GM19372 (cell line): ENCODE results near the gene CXXC5.

Experiments
- ATAC-seq: cut with Tn5 transposase; IDR thresholded peaks from one replicate; pipeline ENCODE4 v1.9.1; 2021; ENCODE audit warnings: mild to moderate bottlenecking, low read depth, moderate library complexity; ENCODE audit not compliant: unreplicated experiment

The CXXC5 gene

DNA sequence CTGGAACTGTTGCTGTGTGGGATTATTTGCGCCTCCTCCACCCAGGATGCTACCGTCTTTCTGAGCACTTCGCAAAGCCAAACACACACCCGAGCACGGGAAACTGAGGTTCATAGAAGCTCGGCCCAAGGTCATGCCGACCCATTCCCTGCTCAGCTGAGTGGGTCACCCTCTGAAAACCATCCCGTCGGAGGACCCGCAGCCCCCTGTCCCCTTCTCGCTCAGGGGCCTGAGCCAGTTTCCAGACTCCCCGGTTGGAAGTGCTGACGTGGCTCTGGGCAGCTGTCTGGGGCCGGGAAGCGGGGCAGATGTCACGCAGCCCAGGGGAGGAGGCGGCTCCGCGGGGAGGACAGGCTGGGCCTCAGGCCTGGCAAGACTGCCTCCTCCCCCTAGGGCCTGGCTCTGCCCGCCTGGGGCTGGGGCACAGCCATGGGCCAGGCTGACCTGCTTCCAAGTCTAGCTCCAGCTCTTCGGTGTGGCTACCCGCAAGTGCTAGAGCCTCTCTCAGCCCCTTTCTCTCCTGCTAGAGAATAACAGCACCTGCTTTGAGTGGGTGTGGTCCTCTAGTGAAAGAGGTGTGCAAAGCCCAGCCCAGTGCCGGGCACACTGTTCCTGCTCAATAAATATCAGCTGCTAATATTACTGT lies 9.9 kb upstream of the CXXC5 start:
- ATAC-seq = no peak

GRCh38 chr5:139638736-139639618 lies 9.2 kb upstream of the CXXC5 start:
- ATAC-seq = no peak

DNA sequence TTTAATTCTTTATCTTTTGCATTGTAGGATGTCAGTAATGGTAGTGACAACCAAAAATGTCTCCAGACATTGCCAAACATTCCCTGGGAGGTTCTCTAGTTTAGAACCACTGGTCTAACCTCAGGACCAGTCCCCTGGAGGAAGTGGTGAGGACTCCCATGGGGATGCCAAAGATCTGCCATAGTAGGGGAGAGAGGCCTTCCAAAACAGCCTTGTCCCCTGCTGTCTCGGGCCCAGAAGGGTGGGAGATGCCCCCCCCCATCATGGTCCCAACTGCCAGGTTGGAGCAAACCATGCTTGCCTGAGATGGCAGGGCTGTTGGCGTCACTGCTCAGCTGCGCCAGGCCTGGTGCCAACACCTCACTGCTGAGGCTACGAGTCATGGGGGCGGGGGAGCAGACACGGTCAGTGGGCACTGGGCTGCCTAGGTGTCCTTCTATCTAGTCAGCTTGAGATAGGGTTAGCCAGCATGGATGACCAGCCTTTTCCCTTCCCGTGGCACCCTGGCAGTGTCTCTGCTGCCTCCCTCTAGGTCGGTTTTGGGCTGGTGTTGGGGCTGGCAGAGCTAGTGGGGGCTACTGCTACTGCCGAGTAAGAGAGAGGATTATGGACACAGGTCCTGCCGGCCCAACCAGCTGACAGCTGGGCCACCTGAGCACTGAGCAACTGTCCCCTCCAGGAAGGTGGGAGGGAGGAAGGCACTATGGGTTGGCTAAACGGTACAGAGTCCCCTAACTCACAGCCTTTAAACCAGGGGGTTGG lies 8.3 kb upstream of the CXXC5 start:
- no peak for ATAC-seq

DNA sequence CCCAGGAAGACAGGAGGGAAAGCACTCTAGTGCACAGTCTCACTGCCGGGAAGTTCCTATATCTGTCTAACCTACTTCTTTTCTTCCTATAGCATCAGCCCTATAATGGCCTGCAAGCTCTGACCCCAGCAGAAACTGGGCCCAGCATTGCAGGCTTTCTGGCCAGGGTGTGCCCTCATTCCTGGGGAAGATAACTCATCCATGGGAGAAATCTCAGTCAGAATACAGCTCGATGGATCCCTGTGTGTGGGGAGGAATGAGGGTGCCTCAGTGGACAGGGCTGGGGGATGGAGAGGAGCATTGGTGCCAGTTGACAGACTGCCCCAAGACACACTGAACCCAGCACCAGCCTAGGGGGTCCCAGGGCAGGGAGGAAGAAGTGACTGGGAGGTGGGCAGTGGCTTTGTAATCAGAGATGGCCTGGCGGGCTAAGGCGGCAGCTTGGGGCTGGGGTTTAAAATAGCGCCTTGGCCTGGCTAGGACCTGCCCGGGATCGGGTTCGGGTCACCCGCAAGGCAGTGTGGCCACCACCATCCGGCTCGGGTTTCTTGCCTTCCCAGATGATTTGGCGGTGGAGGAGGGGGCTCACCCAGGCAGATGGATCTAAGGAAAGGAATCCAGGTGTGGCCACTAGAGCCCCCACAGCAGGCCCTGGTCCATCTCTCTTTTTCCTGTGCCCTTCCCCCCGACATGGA lies 7.6 kb upstream of the CXXC5 start:
- ATAC-seq = no peak

DNA sequence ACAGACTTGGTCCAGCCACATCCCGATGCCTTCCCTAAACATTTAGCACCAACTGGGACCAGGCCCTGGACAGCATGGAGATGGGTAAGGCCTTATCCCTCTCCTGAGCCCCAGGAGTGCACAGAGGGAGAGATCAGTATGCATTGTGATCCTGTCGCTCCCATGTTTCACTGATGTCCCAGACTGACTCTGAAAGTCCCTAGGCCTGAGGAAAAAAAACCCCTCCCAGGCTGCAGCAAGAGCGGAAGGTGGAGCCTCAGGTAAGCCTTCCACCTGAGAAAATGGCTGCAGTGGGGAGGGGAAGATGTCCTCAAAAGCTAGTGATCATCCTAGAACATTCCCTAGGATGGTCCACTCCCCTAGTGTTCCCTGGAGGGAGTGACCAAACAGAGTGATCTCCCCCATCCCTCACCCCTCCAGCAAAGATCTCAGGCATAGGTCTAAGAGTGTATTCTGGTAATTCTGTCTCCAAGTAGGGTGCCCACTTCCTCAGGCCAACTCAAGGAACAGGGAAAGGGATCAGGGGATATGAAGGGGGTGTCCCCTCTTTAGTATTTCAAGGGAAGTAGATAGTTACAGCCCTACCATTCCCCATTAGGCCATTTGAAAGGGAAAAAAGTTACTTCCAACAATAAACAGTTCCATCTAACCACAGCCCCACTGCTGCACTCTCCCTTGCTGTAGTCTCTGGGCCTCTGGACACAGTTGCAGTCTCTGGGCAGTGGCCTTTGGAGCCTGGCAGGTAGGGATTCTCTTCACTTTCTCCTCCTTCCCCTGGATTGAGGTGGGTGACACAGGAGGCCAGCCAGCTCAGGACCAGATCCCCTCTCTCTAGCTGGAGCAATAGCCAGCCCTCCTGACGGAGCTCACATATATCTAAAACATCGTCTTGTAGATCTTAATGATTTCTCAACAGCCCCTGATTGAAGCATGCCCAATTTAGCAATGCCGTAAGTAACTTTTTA lies 6.8 kb upstream of the CXXC5 start:
- no peak for ATAC-seq

- no peak for ATAC-seq
Observed at GRCh38 chr5:139642213-139642612, 5.9 kb upstream of the CXXC5 start.

- ATAC-seq = no peak
Observed at GRCh38 chr5:139642891-139643871, 5.0 kb upstream of the CXXC5 start.

DNA sequence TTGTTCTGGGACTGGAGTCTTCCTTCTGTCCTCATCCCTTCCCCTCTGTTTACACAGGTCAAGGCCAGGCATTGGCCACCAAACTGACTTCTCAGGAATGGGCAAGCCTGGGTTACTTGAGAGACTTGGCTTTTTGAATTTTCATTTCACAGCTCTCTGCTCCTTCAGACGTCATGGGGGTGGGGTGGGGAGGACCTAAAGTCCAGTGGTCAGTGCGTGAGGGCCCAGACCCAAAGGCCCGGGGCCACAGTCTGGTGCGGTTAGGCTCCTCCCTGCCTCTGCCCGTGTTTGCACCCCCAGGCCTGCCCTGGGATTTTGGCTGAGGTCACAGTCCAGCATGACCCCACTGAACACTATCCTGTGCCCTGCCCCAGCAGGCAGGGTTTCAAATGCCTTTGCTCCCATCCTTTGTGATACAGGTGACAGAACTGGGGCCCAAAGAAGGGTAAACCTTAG lies 4.1 kb upstream of the CXXC5 start:
- ATAC-seq = no peak

- no peak for ATAC-seq
Observed at GRCh38 chr5:139644646-139645429, 3.3 kb upstream of the CXXC5 start.

DNA sequence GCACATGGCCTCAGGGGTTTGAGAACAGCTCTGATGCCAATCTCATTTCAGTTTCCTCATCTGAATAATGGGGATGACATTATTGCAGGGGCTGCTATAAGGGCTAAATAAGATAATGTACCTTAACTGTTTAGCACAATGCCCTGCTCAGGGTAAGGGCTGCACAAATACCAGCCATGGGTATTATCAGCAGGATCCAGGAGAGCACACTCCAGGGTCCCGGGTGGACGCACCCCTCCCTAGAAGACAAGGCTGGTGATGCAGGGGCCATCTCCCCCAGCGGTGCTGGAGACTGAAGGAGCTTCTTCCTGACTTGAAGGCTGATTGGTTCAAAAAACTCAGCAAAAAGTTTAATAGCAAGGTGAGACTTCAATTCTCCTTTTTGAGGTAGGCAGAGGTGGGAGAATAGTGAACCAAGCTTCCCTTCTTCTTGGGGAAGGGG lies 2.7 kb upstream of the CXXC5 start:
- no peak for ATAC-seq

- ATAC-seq = no peak
Observed at GRCh38 chr5:139646111-139646510, 2.0 kb upstream of the CXXC5 start.

DNA sequence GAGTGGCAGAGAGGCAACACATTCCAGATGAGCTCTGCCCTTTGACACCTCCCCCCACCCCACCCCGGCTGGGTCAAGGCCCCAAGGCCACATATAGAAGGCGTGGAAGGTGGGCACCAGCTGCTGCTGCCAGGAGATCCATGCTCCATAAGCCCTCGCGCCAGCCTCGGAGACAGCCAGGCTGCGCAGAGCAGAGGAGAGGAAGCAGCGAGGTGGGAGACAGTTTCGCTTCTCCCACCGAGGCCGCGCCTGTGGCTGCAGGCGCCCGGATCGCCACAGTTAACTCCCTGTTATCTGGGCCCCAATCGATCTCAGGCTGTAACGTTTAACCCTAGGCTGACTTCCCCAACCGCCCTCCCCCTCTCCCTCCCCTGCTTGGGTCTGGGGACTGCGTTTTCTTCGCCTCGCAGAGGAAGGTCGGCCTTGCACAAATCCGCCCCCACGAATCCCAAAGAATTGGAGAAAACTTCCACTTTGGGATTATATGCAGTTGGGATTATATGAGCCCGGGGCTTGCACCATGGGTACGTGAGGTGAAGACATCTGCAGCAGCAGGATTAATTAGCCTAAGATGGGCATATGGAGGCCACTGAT lies 1.1 kb upstream of the CXXC5 start:
- no peak for ATAC-seq

GRCh38 chr5:139647506-139648204 lies 494 bp upstream of the CXXC5 start:
- no peak for ATAC-seq

GRCh38 chr5:139649082-139649991 lies 1.2 kb downstream of the CXXC5 start:
- ATAC-seq = no peak

- no peak for ATAC-seq
Observed at GRCh38 chr5:139650031-139650688, 2.0 kb downstream of the CXXC5 start.
